Neural progenitor cell (in vitro differentiated cells): ENCODE data around the gene PIGL.

ENCODE experiments used
- EZH2 ChIP-seq: fragments of 200-600 bp; sonication (generic); IDR thresholded peaks from 2 replicates; pipeline ENCODE4 v1.6.1; 2017; ENCODE audit warnings: antibody characterized with exemption, mild to moderate bottlenecking, moderate library complexity
- EZH2phosphoT487 ChIP-seq: fragments of 200-600 bp; sonication (generic); IDR thresholded peaks from 2 replicates; pipeline ENCODE4 v1.6.1; 2017; ENCODE audit warnings: antibody characterized with exemption
- TF ChIP-seq, protein P1 (sequence below): fragments of 200-600 bp; sonication (generic); IDR thresholded peaks from 2 replicates; pipeline ENCODE4 v1.5.1; 2017; ENCODE audit warnings: antibody characterized with exemption, mild to moderate bottlenecking

DNA sequence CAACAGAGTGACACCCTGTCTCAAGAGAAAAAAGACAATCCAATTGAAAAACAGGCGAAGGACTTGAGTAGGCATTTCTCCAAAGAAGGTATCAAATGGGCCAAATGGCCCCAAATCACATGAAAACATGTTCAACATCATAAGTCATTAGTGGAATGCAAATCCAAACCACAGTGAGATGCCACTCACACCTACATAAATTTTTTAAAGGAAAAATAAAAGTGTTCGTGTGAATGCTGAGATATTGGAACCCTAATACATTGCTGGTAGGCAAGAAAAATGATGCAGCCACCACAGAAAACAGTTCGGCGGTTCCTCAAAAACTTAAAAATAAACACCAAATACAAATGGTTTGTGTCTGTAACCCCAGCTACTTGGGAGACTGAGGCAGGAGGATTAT lies 45.2 kb downstream of the PIGL start:
- TF ChIP-seq, protein P1, sequence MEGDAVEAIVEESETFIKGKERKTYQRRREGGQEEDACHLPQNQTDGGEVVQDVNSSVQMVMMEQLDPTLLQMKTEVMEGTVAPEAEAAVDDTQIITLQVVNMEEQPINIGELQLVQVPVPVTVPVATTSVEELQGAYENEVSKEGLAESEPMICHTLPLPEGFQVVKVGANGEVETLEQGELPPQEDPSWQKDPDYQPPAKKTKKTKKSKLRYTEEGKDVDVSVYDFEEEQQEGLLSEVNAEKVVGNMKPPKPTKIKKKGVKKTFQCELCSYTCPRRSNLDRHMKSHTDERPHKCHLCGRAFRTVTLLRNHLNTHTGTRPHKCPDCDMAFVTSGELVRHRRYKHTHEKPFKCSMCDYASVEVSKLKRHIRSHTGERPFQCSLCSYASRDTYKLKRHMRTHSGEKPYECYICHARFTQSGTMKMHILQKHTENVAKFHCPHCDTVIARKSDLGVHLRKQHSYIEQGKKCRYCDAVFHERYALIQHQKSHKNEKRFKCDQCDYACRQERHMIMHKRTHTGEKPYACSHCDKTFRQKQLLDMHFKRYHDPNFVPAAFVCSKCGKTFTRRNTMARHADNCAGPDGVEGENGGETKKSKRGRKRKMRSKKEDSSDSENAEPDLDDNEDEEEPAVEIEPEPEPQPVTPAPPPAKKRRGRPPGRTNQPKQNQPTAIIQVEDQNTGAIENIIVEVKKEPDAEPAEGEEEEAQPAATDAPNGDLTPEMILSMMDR, result no peak
- TF ChIP-seq EZH2phosphoT487 (no peak), EZH2 (no peak)
